ENCODE results near the gene KIAA1191. TPM values are rescaled to one million over a fixed set of nuclear protein-coding genes. Genes with fewer than 3 reads are reported as not detected.

Gene KIAA1191
- total RNA-seq, 1 experiment from 2014 or later, result 99.0 TPM

DNA sequence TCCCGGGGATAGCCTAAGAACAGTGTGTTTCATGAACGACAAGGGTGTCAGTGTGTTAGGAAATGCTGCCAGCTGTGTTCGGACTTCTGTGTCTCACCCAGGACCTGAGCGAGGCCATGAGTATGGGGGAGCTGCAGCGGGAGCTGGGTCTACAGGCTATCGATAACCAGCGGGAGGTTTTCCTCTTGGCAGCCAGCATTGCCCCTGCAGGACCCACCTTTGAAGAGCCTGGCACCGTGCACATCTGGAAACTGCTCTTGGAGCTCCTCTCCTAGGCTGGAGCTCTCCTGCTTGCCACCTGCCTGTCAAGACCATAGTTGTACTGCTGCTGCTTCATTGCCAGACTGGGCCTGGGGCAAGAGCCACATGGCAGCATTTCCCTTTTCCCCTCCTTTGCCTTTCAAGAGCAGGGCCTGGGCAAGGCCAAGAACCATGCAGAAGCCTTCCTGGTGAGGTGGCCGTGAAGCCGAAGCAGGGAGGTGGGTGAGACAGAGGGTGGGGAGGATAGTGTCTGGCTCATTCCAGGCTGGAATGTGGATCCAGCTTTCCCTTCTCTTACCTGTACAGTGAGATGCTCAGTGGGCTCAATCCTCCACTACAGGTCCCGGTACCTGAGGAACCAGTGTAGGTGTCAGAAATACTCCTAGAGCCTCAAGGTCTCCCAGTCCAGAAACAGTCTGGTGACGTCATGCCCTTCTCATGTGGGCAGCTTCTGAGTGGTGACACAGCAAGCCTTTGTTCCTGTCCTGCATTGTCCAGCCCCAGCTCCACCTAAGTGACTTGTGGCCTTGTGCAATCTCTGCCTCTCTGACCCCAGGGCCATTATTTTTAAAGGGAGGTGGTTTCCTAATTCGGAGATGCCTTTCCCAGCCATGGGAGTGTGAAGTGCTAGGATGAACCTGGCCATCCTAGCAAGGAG is 10.3 kb upstream of the KIAA1191 start:
- ChIA-PET POLR2A (interaction anchor here (1.7 kb wide), 1 partner anchor 10 kb away, joined by 5 read pairs; the partner anchor contains the start of gene KIAA1191), CTCF (no interaction called here), RAD21 (ENCODE audit: low non-redundant PET in 1 of 2, low total read pairs in 2 of 2, uncharacterized antibody in 2 of 2, unreplicated experiment in 2 of 2) (no interaction called here)
- BruUV-seq (replicated peaks), result no TSS peak
- Histone ChIP-seq H3K36me3 (ENCODE audit: control insufficient read depth in 1 of 2, insufficient read depth in 2 of 2, low read length in 2 of 2) (no peaks in the 10 kb centered on the region), H3K4me3 (replicated peaks in 1 of 2; ENCODE audit: low read depth in 1 of 2, low read length in 2 of 2) (no peak overlapping the region), H3K9me3 (ENCODE audit: control insufficient read depth in 1 of 2, insufficient read depth in 1 of 2, low read depth in 1 of 2, low read length in 2 of 2) (no peaks in the 10 kb centered on the region), H3K27me3 (ENCODE audit: insufficient read depth, low read length) (no peaks in the 10 kb centered on the region), H3K4me2 (ENCODE audit: low read length) (no peak overlapping the region), H3K79me2 (ENCODE audit: insufficient read depth, low read length) (no peaks in the 10 kb centered on the region), H3K27ac (ENCODE audit: low read depth, low read length) (no peak overlapping the region), H3K9me2 (ENCODE audit: insufficient read depth) (no peaks in the 10 kb centered on the region), H3K9ac (ENCODE audit: low read length) (no peak overlapping the region), H2AFZ (ENCODE audit: low read depth, low read length, poor library complexity, severe bottlenecking) (no peak overlapping the region), H3K4me1 (ENCODE audit: control insufficient read depth in 1 of 2, insufficient read depth in 2 of 2, low read length in 2 of 2) (peaks cover 12 to 21% of the 10 kb centered on the region in 2 experiments), H4K20me1 (ENCODE audit: insufficient read depth) (no peaks in the 10 kb centered on the region)
- DNase-seq (ENCODE audit: low read depth, low spot score), result no peak
- peak; percentile 55 for ATAC-seq
- intact Hi-C loops (cut with micrococcal nuclease), result no loop called here
- TF ChIP-seq JUND (IDR thresholded peaks at IDR 0.05) (no peak), CEBPB (IDR thresholded peaks at IDR 0.05; ENCODE audit: low read depth) (peak; percentile 69), SIN3A (IDR thresholded peaks at IDR 0.05; ENCODE audit: low read depth) (no peak), CBX3 (IDR thresholded peaks at IDR 0.05; ENCODE audit: low read depth) (no peak), SP1 (IDR thresholded peaks at IDR 0.05; ENCODE audit: low read depth) (no peak), EZH2 (IDR thresholded peaks at IDR 0.05) (no peak), SRF (IDR thresholded peaks at IDR 0.05; ENCODE audit: low read depth) (no peak), EZH2phosphoT487 (IDR thresholded peaks at IDR 0.05; ENCODE audit: borderline replicate concordance) (no peak), YY1 (IDR thresholded peaks at IDR 0.05; ENCODE audit: extremely low read depth, insufficient replicate concordance, low read depth, low read length) (no peak), ELF1 (IDR thresholded peaks at IDR 0.05; ENCODE audit: borderline replicate concordance, low read depth) (no peak), FOSL1 (IDR thresholded peaks at IDR 0.05; ENCODE audit: low read depth) (no peak), TCF7L2 (IDR thresholded peaks at IDR 0.05; ENCODE audit: borderline replicate concordance, extremely low read depth, insufficient read depth, insufficient read length) (no peak), EGR1 (IDR thresholded peaks at IDR 0.05; ENCODE audit: low read depth) (no peak), ZNF274 (IDR thresholded peaks at IDR 0.05; ENCODE audit: low read depth, low read length) (no peak)
- TF ChIP-seq, protein P1, sequence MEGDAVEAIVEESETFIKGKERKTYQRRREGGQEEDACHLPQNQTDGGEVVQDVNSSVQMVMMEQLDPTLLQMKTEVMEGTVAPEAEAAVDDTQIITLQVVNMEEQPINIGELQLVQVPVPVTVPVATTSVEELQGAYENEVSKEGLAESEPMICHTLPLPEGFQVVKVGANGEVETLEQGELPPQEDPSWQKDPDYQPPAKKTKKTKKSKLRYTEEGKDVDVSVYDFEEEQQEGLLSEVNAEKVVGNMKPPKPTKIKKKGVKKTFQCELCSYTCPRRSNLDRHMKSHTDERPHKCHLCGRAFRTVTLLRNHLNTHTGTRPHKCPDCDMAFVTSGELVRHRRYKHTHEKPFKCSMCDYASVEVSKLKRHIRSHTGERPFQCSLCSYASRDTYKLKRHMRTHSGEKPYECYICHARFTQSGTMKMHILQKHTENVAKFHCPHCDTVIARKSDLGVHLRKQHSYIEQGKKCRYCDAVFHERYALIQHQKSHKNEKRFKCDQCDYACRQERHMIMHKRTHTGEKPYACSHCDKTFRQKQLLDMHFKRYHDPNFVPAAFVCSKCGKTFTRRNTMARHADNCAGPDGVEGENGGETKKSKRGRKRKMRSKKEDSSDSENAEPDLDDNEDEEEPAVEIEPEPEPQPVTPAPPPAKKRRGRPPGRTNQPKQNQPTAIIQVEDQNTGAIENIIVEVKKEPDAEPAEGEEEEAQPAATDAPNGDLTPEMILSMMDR (IDR thresholded peaks at IDR 0.05 in 2 of 3, conservative IDR thresholded peaks at IDR 0.05 in 1 of 3; ENCODE audit: borderline replicate concordance in 1 of 3, insufficient read depth in 1 of 3, low read depth in 2 of 3, low read length in 2 of 3), result no peak
- TF ChIP-seq, protein P2, sequence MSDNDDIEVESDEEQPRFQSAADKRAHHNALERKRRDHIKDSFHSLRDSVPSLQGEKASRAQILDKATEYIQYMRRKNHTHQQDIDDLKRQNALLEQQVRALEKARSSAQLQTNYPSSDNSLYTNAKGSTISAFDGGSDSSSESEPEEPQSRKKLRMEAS (IDR thresholded peaks at IDR 0.05), result 0 out of 2 replicates have a peak, but pooled peaks have one; percentile 17
